Trophoblast cell (in vitro differentiated cells and primary cell): Measurements from ENCODE around the gene PIK3R1.

Source experiments
- DNase-seq, 2 donors: peaks; one replicate each; pipeline ENCODE4 v3.0.0-alpha.2; 2016
- H2AFZ ChIP-seq: 2 replicates; pipeline ENCODE4 v1.6.1; 2013; ENCODE audit warnings: low read length, moderate library complexity, mild to moderate bottlenecking; ENCODE audit not compliant: insufficient read depth, poor library complexity
- H2AK5ac ChIP-seq: 2 replicates; pipeline ENCODE4 v1.6.1; 2013; ENCODE audit warnings: mild to moderate bottlenecking, low read length
- H2BK120ac ChIP-seq: 2 replicates; pipeline ENCODE4 v1.6.1; 2013; ENCODE audit warnings: low read length, mild to moderate bottlenecking, moderate library complexity; ENCODE audit not compliant: insufficient read depth, poor library complexity
- H2BK12ac ChIP-seq: 2 replicates; pipeline ENCODE4 v1.6.1; 2013; ENCODE audit warnings: mild to moderate bottlenecking, low read length, moderate library complexity
- H2BK5ac ChIP-seq: 2 replicates; pipeline ENCODE4 v1.6.1; 2013; ENCODE audit warnings: low read length, low read depth, moderate library complexity, mild to moderate bottlenecking; ENCODE audit not compliant: poor library complexity
- H3K14ac ChIP-seq: 2 replicates; pipeline ENCODE4 v1.6.1; 2013; ENCODE audit warnings: mild to moderate bottlenecking, low read length
- H3K18ac ChIP-seq: 2 replicates; pipeline ENCODE4 v1.6.1; 2013; ENCODE audit warnings: mild to moderate bottlenecking, low read length
- H3K23ac ChIP-seq: 2 replicates; pipeline ENCODE4 v1.6.1; 2013; ENCODE audit warnings: low read length
- H3K27ac ChIP-seq: 2 replicates; pipeline ENCODE4 v1.5.1; 2013; ENCODE audit warnings: low read depth, mild to moderate bottlenecking, inconsistent platforms, low read length, moderate library complexity
- H3K27me3 ChIP-seq: 2 replicates; pipeline ENCODE4 v1.6.1; 2013; ENCODE audit warnings: inconsistent platforms, mild to moderate bottlenecking, low read length, moderate library complexity; ENCODE audit not compliant: insufficient read depth
- H3K36me3 ChIP-seq, 2 experiments: 1 replicate in 1 of 2; 2 replicates in 1 of 2; pipeline ENCODE4 v1.6.1; 2013; ENCODE audit warnings: low read length in 2 of 2, mild to moderate bottlenecking in 2 of 2, moderate library complexity in 1 of 2; ENCODE audit not compliant: insufficient read depth in 2 of 2, control insufficient read depth in 1 of 2
- H3K4ac ChIP-seq: 2 replicates; pipeline ENCODE4 v1.6.1; 2013; ENCODE audit warnings: low read depth, mild to moderate bottlenecking, low read length, moderate library complexity
- H3K4me1 ChIP-seq, 2 experiments: 1 replicate in 1 of 2; 2 replicates in 1 of 2; pipeline ENCODE4 v1.6.1; 2013; ENCODE audit warnings: low read length in 2 of 2, mild to moderate bottlenecking in 2 of 2, moderate library complexity in 1 of 2; ENCODE audit not compliant: insufficient read depth in 2 of 2, control insufficient read depth in 1 of 2
- H3K4me2 ChIP-seq: 2 replicates; pipeline ENCODE4 v1.6.1; 2013; ENCODE audit warnings: inconsistent platforms, mild to moderate bottlenecking, low read length, moderate library complexity
- H3K4me3 ChIP-seq: 2 replicates; pipeline ENCODE4 v1.5.1; 2013; ENCODE audit warnings: mild to moderate bottlenecking, low read depth, low read length, inconsistent platforms
- H3K79me1 ChIP-seq: one replicate; pipeline ENCODE4 v1.6.1; 2013; ENCODE audit warnings: low read length
- H3K79me2 ChIP-seq: 2 replicates; pipeline ENCODE4 v1.6.1; 2013; ENCODE audit warnings: low read length, mild to moderate bottlenecking; ENCODE audit not compliant: control insufficient read depth, insufficient read depth, poor library complexity
- H3K9ac ChIP-seq: 2 replicates; pipeline ENCODE4 v1.6.1; 2013; ENCODE audit warnings: mild to moderate bottlenecking, low read length
- H3K9me3 ChIP-seq: 2 replicates; pipeline ENCODE4 v1.6.1; 2013; ENCODE audit warnings: low read depth, mild to moderate bottlenecking, control low read depth, inconsistent platforms, low read length; ENCODE audit not compliant: insufficient read depth
- H4K12ac ChIP-seq: 2 replicates; pipeline ENCODE4 v1.6.1; 2013; ENCODE audit warnings: low read depth, mild to moderate bottlenecking, low read length, moderate library complexity
- H4K8ac ChIP-seq: 2 replicates; pipeline ENCODE4 v1.6.1; 2013; ENCODE audit warnings: low read depth, mild to moderate bottlenecking, low read length, moderate library complexity
- H4K91ac ChIP-seq: one replicate; pipeline ENCODE4 v1.6.1; 2013; ENCODE audit warnings: low read depth, mild to moderate bottlenecking, low read length, moderate library complexity
- WGBS: extraction: QIAGEN DNeasy Blood & Tissue Kit; methylation state at CpG from one replicate; pipeline ENCODE4 v1.1.7; 2013; ENCODE audit warnings: missing lambda C conversion rate; ENCODE audit not compliant: insufficient read length, insufficient coverage; ENCODE audit errors: extremely low coverage; 5-methylcytosine and 5-hydroxymethylcytosine counted together

Gene PIK3R1

GRCh38 chr5:68216245-68217046 lies 890 bp downstream of the PIK3R1 start:
- WGBS: no CpG with 5 or more reads among the region's 49 CpGs

DNA sequence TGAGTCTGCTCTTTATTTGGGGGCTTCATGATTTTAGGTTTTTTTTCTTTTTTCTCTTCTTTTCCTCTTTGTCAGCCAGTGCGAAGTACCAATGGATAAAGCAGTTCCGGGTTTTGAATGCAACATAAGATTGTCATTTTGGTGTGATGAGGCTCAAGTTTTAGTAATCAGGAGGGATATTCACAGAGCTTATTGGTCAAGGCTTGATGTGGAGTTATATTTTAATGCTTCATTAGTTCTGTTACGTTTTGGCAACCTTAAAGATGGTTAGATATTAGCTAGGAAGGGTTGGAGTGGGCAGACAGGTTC lies 1.4 kb downstream of the PIK3R1 start:
- peaks cover 0 to 4% of the 10 kb centered on the region in 2 experiments for H3K4me1 ChIP-seq
- no peaks in the 10 kb centered on the region for H3K27me3 ChIP-seq
- H2BK12ac ChIP-seq: no peak overlapping the region
- WGBS: no CpG with 5 or more reads among the region's 3 CpGs
- H3K9me3 ChIP-seq: peaks cover 3% of the 10 kb centered on the region
- peaks cover 21% of the 10 kb centered on the region for H3K79me1 ChIP-seq
- peak overlapping the region; percentile 95 for H3K27ac ChIP-seq
- H3K79me2 ChIP-seq: peaks cover 22% of the 10 kb centered on the region
- H2AK5ac ChIP-seq: no peak overlapping the region
- H3K9ac ChIP-seq: peak overlapping the region; percentile 82
- H3K14ac ChIP-seq: no peak overlapping the region
- H3K4me2 ChIP-seq: peak overlapping the region; percentile 90
- no peak overlapping the region for H2AFZ ChIP-seq
- DNase-seq: peak in 1 of 2 donors; percentile 20
- no peak overlapping the region for H3K18ac ChIP-seq
- H2BK120ac ChIP-seq: no peak overlapping the region
- peaks cover 4 to 5% of the 10 kb centered on the region in 2 experiments for H3K36me3 ChIP-seq
- no peak overlapping the region for H4K91ac ChIP-seq
- peak overlapping the region; percentile 94 for H3K4ac ChIP-seq
- H4K12ac ChIP-seq: no peak overlapping the region
- H3K4me3 ChIP-seq: peak overlapping the region; percentile 90
- H2BK5ac ChIP-seq: peak overlapping the region; percentile 93
- no peak overlapping the region for H4K8ac ChIP-seq
- H3K23ac ChIP-seq: no peak overlapping the region

More at GRCh38 chr5:68216245-68217046, 890 bp downstream of the PIK3R1 start:
- Histone ChIP-seq H3K4me3 (peak overlapping the region; percentile 90), H3K79me1 (peaks cover 21% of the 10 kb centered on the region), H3K27ac (peak overlapping the region; percentile 95), H4K91ac (peak overlapping the region; percentile 93), H2AK5ac (no peak overlapping the region), H3K27me3 (no peaks in the 10 kb centered on the region), H3K36me3 (peaks cover 4 to 5% of the 10 kb centered on the region in 2 experiments), H4K8ac (peak overlapping the region; percentile 91), H3K23ac (no peak overlapping the region), H3K4me2 (peak overlapping the region; percentile 90), H2BK5ac (peak overlapping the region; percentile 93), H3K9me3 (peaks cover 3% of the 10 kb centered on the region), H3K4ac (peak overlapping the region; percentile 94), H4K12ac (peak overlapping the region; percentile 92), H3K14ac (peak overlapping the region; percentile 94), H3K4me1 (peaks cover 0 to 4% of the 10 kb centered on the region in 2 experiments), H2AFZ (peak overlapping the region; percentile 88), H3K9ac (peak overlapping the region; percentile 82), H3K79me2 (peaks cover 22% of the 10 kb centered on the region), H3K18ac (peak overlapping the region; percentile 97), H2BK12ac (no peak overlapping the region), H2BK120ac (peak overlapping the region; percentile 64)
- DNase-seq: peak in 1 of 2 donors; percentile 42

GRCh38 chr5:68217528-68217927 lies 2.0 kb downstream of the PIK3R1 start:
- H3K18ac ChIP-seq: no peak overlapping the region
- DNase-seq: no peak
- H2BK120ac ChIP-seq: no peak overlapping the region
- H3K14ac ChIP-seq: no peak overlapping the region
- no peaks in the 10 kb centered on the region for H3K27me3 ChIP-seq
- H3K4ac ChIP-seq: peak overlapping the region; percentile 58
- no peak overlapping the region for H2BK5ac ChIP-seq
- H3K36me3 ChIP-seq: peaks cover 4 to 5% of the 10 kb centered on the region in 2 experiments
- no peak overlapping the region for H3K27ac ChIP-seq
- no peak overlapping the region for H3K23ac ChIP-seq
- no peak overlapping the region for H2BK12ac ChIP-seq
- H3K4me1 ChIP-seq: peaks cover 0 to 4% of the 10 kb centered on the region in 2 experiments
- peak overlapping the region; percentile 90 for H3K4me2 ChIP-seq
- H3K4me3 ChIP-seq: no peak overlapping the region
- no CpG with 5 or more reads among the region's 5 CpGs for WGBS
- H2AFZ ChIP-seq: no peak overlapping the region
- no peak overlapping the region for H3K9ac ChIP-seq
- H2AK5ac ChIP-seq: no peak overlapping the region
- H3K79me2 ChIP-seq: peaks cover 24% of the 10 kb centered on the region
- H3K9me3 ChIP-seq: peaks cover 3% of the 10 kb centered on the region
- H3K79me1 ChIP-seq: peaks cover 21% of the 10 kb centered on the region
- H4K8ac ChIP-seq: no peak overlapping the region
- no peak overlapping the region for H4K91ac ChIP-seq
- H4K12ac ChIP-seq: no peak overlapping the region

DNA sequence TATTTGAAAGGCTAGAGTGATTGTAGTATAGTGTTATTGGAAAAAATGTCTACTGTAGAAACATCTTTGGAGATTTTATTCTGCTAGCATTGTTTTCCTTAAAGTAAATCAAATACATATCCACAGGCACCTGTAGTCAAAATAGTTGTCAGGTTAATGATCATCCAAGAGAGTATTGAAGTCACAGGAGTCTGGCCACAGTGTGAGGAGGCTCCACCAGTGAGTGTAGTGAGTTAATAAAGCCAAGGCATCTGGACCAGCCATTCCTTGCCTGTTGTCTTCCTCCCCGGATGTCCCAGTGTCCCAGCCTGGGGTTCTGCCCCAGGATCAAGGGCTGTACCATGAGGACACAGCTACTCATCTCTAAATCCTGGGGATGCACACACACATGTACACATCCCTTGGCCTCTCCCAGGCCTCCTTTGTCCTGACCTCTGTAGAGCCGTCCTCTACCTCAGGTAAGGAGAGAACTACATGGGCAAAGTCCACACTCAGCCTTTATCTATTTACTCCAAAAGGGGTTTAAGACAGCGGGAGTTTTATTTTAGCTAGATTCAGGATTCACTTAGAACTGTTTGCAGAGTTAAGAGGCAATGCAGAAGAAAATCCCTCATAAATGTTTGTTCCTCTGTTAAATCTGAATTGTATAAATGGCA lies 3.7 kb downstream of the PIK3R1 start:
- Histone ChIP-seq H3K23ac (no peak overlapping the region), H4K12ac (no peak overlapping the region), H4K91ac (no peak overlapping the region)

More for the DNA sequence above, 3.7 kb downstream of the PIK3R1 start:
- no peak overlapping the region for H3K27ac ChIP-seq
- peaks cover 3% of the 10 kb centered on the region for H3K9me3 ChIP-seq
- H2BK5ac ChIP-seq: no peak overlapping the region
- DNase-seq: no peak
- H3K18ac ChIP-seq: no peak overlapping the region
- no peak overlapping the region for H3K4me2 ChIP-seq
- no peak overlapping the region for H2AFZ ChIP-seq
- H2BK12ac ChIP-seq: no peak overlapping the region
- H2AK5ac ChIP-seq: no peak overlapping the region
- H3K79me2 ChIP-seq: peaks cover 24% of the 10 kb centered on the region
- H3K4me1 ChIP-seq: peaks cover 3 to 4% of the 10 kb centered on the region in 2 experiments
- H3K36me3 ChIP-seq: peaks cover 4 to 5% of the 10 kb centered on the region in 2 experiments
- no peak overlapping the region for H3K14ac ChIP-seq
- H3K4ac ChIP-seq: peak overlapping the region; percentile 5
- no peak overlapping the region for H3K9ac ChIP-seq
- no peaks in the 10 kb centered on the region for H3K27me3 ChIP-seq
- no peak overlapping the region for H2BK120ac ChIP-seq
- no CpG with 5 or more reads among the region's 3 CpGs for WGBS
- peaks cover 21% of the 10 kb centered on the region for H3K79me1 ChIP-seq
- no peak overlapping the region for H4K8ac ChIP-seq
- H3K4me3 ChIP-seq: no peak overlapping the region
